Naive thymus-derived CD4-positive, alpha-beta T cell (primary cell): ENCODE data around the gene PKNOX2. TPM values are rescaled to one million over a fixed set of nuclear protein-coding genes. Genes with fewer than 3 reads are reported as not detected.

Experiments used
- ATAC-seq: fragments of 150-1000 bp; cut with Tn5 transposase; 2 replicates; pipeline ENCODE4 v1.10.0; 2021; ENCODE audit warnings: mild to moderate bottlenecking, moderate library complexity
- CTCF ChIA-PET: fragments of 350-600 bp; sonication (Branson Sonifier 250); formaldehyde crosslinking; loops from one replicate; lab custom pipeline; 2021; ENCODE audit warnings: antibody characterized with exemption; lab: Charles Lee
- POLR2A ChIA-PET: fragments of 350-600 bp; sonication (Branson Sonifier 250); formaldehyde crosslinking; loops from one replicate; lab custom pipeline; 2021; ENCODE audit warnings: antibody characterized with exemption, inconsistent platforms; lab: Charles Lee
- DNase-seq, 9 donors: peaks; one replicate each; pipeline versions ENCODE4 v3.0.0 to v3.0.0-alpha.2; 2020 to 2022; ENCODE audit warnings: mixed read lengths in 1 of 9
- H3K27ac ChIP-seq: one replicate; pipeline ENCODE4 v1.7.0; 2013; ENCODE audit warnings: mild to moderate bottlenecking, low read depth, low read length, moderate library complexity
- H3K27me3 ChIP-seq, 2 donors: one replicate each; pipeline ENCODE4 v1.7.0; 2013; ENCODE audit warnings: low read length in 2 of 2, mild to moderate bottlenecking in 2 of 2, moderate library complexity in 2 of 2; ENCODE audit not compliant: control insufficient read depth in 2 of 2, insufficient read depth in 2 of 2
- H3K36me3 ChIP-seq, 3 experiments: 1 replicate in 2 of 3; 2 replicates in 1 of 3; pipeline ENCODE4 v1.7.0; 2013; ENCODE audit warnings: low read length in 3 of 3, mild to moderate bottlenecking in 3 of 3, moderate library complexity in 1 of 3; ENCODE audit not compliant: insufficient read depth in 3 of 3, control insufficient read depth in 2 of 3
- H3K4me1 ChIP-seq, 2 donors: one replicate each; pipeline ENCODE4 v1.7.0; 2013; ENCODE audit warnings: low read length in 2 of 2, mild to moderate bottlenecking in 2 of 2, moderate library complexity in 1 of 2; ENCODE audit not compliant: control insufficient read depth in 2 of 2, insufficient read depth in 2 of 2
- H3K4me3 ChIP-seq: 2 replicates; pipeline ENCODE4 v1.7.0; 2013; ENCODE audit warnings: mild to moderate bottlenecking, low read length
- H3K9me3 ChIP-seq, 3 experiments: 1 replicate in 2 of 3; 2 replicates in 1 of 3; pipeline ENCODE4 v1.7.0; 2013; ENCODE audit warnings: low read length in 3 of 3; ENCODE audit not compliant: control insufficient read depth in 2 of 3
- H3K27ac Mint-ChIP-seq, 9 donors: one replicate each; pipeline ENCODE4 v1.8.0; 2020 to 2022; ENCODE audit warnings: mixed read lengths in 9 of 9, mild to moderate bottlenecking in 8 of 9, moderate library complexity in 5 of 9, inconsistent platforms in 2 of 9
- H3K27me3 Mint-ChIP-seq, 5 donors: one replicate each; pipeline ENCODE4 v1.8.0; 2021 to 2022; ENCODE audit warnings: mixed read lengths in 5 of 5, mild to moderate bottlenecking in 1 of 5
- H3K36me3 Mint-ChIP-seq, 5 donors: one replicate each; pipeline ENCODE4 v1.8.0; 2020 to 2022; ENCODE audit warnings: mixed read lengths in 5 of 5, mild to moderate bottlenecking in 3 of 5, inconsistent platforms in 1 of 5
- H3K4me1 Mint-ChIP-seq, 7 donors: one replicate each; pipeline ENCODE4 v1.8.0; 2020 to 2022; ENCODE audit warnings: mixed read lengths in 7 of 7, mild to moderate bottlenecking in 3 of 7, inconsistent platforms in 1 of 7
- H3K4me3 Mint-ChIP-seq, 10 donors: one replicate each; pipeline ENCODE4 v1.8.0; 2020 to 2022; ENCODE audit warnings: mild to moderate bottlenecking in 10 of 10, mixed read lengths in 10 of 10, moderate library complexity in 6 of 10, inconsistent platforms in 2 of 10
- H3K9me3 Mint-ChIP-seq, 11 donors: one replicate each; pipeline ENCODE4 v1.8.0; 2020 to 2022; ENCODE audit warnings: mixed read lengths in 11 of 11, mild to moderate bottlenecking in 4 of 11, inconsistent platforms in 1 of 11, moderate library complexity in 1 of 11
- intact Hi-C, 2 donors: fragments of 100-400 bp; cut with micrococcal nuclease; formaldehyde crosslinking; loops; one replicate each; pipeline ENCODE4 v1.15.1; 2023
- polyA plus RNA-seq, 2 donors: library from polyadenylated mRNA; unstranded; fragments of 300-500 nt; fragmentation: Illumina TruSeq; gene quantifications; one replicate each; pipeline ENCODE4 v1.2.3, GENCODE V29; 2021
- total RNA-seq, 6 experiments: library from RNA in 5 of 6; stranded (reverse) in 5 of 6; gene quantifications; 1 replicate in 5 of 6; 2 replicates in 1 of 6; pipeline ENCODE4 v1.2.3 and lab custom pipeline; 2021 to 2026

PKNOX2 gene
- total and polyA plus RNA-seq, 7 experiments from 2014 or later: not detected

DNA sequence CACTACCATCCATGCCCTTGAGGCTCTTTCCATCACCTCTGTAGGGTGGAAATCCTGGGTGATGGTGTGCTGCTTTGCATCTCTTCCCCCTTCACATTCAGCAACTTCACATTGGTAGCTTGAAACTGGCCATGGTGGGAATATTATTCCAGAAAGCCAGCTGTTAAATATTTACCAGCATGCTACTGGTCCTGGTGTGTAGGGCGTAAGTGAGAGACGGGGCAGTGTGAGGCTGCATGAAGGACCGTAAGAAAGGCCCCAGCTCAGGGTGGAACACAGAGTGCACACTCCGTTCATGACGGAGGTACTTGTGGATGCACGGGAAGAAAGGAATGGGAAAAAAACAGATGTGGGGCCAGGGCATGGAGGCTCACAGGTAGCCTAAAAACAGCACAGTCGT is 121.3 kb downstream of the PKNOX2 start:
- H3K4me1 ChIP-seq: no peaks in the 10 kb centered on the region
- no peaks in the 10 kb centered on the region for H3K9me3 ChIP-seq
- ChIA-PET CTCF (no interaction called here), POLR2A (no interaction called here)
- peaks cover 0 to 25% (median 9%) of the 10 kb centered on the region in 5 donors for H3K27me3 Mint-ChIP-seq
- H3K4me3 ChIP-seq: no peak overlapping the region
- ATAC-seq (no peak), DNase-seq (no peak)
- H3K27ac ChIP-seq: no peak overlapping the region
- H3K9me3 Mint-ChIP-seq: no peaks in the 10 kb centered on the region
- intact Hi-C loops: no loop called here
- H3K4me3 Mint-ChIP-seq: no peak overlapping the region
- no peaks in the 10 kb centered on the region for H3K4me1 Mint-ChIP-seq
- no peak overlapping the region for H3K27ac Mint-ChIP-seq
- H3K27me3 ChIP-seq: no peaks in the 10 kb centered on the region
- H3K36me3 Mint-ChIP-seq: no peaks in the 10 kb centered on the region
- H3K36me3 ChIP-seq: no peaks in the 10 kb centered on the region

- DNase-seq: no peak
These were observed 121.9 kb downstream of the PKNOX2 start for GRCh38 chr11:125286486-125286885.

GRCh38 chr11:125287491-125288210 is 123.1 kb downstream of the PKNOX2 start:
- ATAC-seq: no peak
- H3K27ac ChIP-seq: no peak overlapping the region
- DNase-seq: no peak
- CTCF ChIA-PET: no interaction called here
- Mint-ChIP-seq H3K4me3 (no peak overlapping the region), H3K27me3 (peaks cover 0 to 33% (median 20%) of the 10 kb centered on the region in 5 donors), H3K27ac (no peak overlapping the region), H3K36me3 (no peaks in the 10 kb centered on the region), H3K4me1 (no peaks in the 10 kb centered on the region), H3K9me3 (no peaks in the 10 kb centered on the region)
- intact Hi-C loops: no loop called here
- POLR2A ChIA-PET: no interaction called here
- H3K4me3 ChIP-seq: no peak overlapping the region
- H3K9me3 ChIP-seq: no peaks in the 10 kb centered on the region
- H3K36me3 ChIP-seq: no peaks in the 10 kb centered on the region
- no peaks in the 10 kb centered on the region for H3K27me3 ChIP-seq
- H3K4me1 ChIP-seq: no peaks in the 10 kb centered on the region

More at GRCh38 chr11:125286486-125286885, 121.9 kb downstream of the PKNOX2 start:
- no peak for ATAC-seq
- H3K9me3 ChIP-seq: no peaks in the 10 kb centered on the region
- H3K4me3 ChIP-seq: no peak overlapping the region
- no peak overlapping the region for H3K27ac Mint-ChIP-seq
- no peaks in the 10 kb centered on the region for H3K9me3 Mint-ChIP-seq
- H3K4me1 Mint-ChIP-seq: no peaks in the 10 kb centered on the region
- no peak overlapping the region for H3K4me3 Mint-ChIP-seq
- H3K4me1 ChIP-seq: no peaks in the 10 kb centered on the region
- H3K27me3 ChIP-seq: no peaks in the 10 kb centered on the region
- H3K36me3 Mint-ChIP-seq: no peaks in the 10 kb centered on the region
- peaks cover 0 to 28% (median 12%) of the 10 kb centered on the region in 5 donors for H3K27me3 Mint-ChIP-seq
- ChIA-PET POLR2A (no interaction called here), CTCF (no interaction called here)
- no peak overlapping the region for H3K27ac ChIP-seq
- intact Hi-C loops: no loop called here
- H3K36me3 ChIP-seq: no peaks in the 10 kb centered on the region

DNA sequence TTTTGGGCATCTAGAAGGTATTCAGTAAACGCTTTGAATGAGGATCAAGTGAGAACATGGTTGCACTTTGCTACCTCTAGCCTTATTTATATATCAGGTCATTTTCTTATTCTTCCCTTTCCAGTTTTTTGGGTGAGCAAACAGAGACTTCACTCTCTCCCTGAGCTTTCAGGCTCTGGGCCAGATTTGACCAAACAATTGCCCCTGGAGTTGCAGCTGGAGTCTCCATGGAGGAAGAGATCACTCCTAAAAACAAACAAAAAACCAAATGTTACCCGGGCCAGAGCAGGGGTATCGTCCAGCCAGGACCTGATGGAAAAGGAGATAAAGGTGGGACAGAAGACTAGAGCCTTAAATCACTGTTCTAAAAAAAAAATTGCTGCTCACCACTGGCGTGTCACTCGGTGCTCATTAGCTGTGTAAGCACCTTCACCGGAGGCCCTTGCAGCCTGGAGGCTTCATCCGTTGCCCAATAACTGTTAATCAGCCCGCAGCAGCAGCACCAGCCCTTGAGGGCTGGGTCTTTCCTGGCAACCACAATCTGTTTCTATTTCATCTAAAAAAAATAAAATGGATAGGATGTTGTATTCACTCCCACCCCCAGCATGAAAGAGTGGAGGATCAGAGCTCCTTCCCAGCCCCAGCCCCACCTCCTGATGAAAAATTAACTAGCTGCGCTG is 125.0 kb downstream of the PKNOX2 start:
- no peaks in the 10 kb centered on the region for H3K36me3 Mint-ChIP-seq
- no peak overlapping the region for H3K4me3 Mint-ChIP-seq
- ChIA-PET POLR2A (no interaction called here), CTCF (no interaction called here)
- Histone ChIP-seq H3K27ac (no peak overlapping the region), H3K4me3 (no peak overlapping the region), H3K36me3 (no peaks in the 10 kb centered on the region), H3K4me1 (no peaks in the 10 kb centered on the region), H3K9me3 (no peaks in the 10 kb centered on the region), H3K27me3 (no peaks in the 10 kb centered on the region)
- H3K9me3 Mint-ChIP-seq: no peaks in the 10 kb centered on the region
- no peak overlapping the region for H3K27ac Mint-ChIP-seq
- H3K4me1 Mint-ChIP-seq: no peaks in the 10 kb centered on the region
- ATAC-seq: no peak
- no peak for DNase-seq
- peaks cover 0 to 31% (median 26%) of the 10 kb centered on the region in 5 donors for H3K27me3 Mint-ChIP-seq
- intact Hi-C loops: no loop called here

DNA sequence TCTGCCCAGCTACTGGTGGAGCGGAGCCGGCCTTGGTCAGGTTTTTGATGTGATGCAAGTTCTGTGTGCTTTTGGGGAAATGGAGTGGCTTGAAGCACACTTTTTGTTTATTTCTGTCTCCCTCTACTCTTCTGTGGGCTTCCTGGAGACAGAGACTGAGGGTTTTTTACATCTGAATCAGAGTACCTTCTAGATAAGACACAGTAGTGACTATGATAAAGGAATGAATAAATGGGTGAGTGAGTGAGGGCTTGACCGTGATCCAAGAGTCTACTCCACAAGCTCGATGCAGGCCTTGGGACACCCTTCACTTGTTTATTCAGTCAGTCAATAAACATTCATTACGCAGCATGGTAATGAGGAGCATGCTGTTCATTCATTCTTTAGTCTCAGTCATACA is 125.7 kb downstream of the PKNOX2 start:
- Mint-ChIP-seq H3K4me3 (no peak overlapping the region), H3K9me3 (no peaks in the 10 kb centered on the region), H3K36me3 (no peaks in the 10 kb centered on the region), H3K4me1 (no peaks in the 10 kb centered on the region), H3K27me3 (peaks cover 3 to 38% (median 27%) of the 10 kb centered on the region in 5 donors), H3K27ac (no peak overlapping the region)
- ATAC-seq (no peak), DNase-seq (no peak)
- POLR2A ChIA-PET: no interaction called here
- intact Hi-C loops: no loop called here
- Histone ChIP-seq H3K4me3 (no peak overlapping the region), H3K9me3 (no peaks in the 10 kb centered on the region), H3K27me3 (no peaks in the 10 kb centered on the region), H3K36me3 (no peaks in the 10 kb centered on the region), H3K27ac (no peak overlapping the region), H3K4me1 (no peaks in the 10 kb centered on the region)
- CTCF ChIA-PET: no interaction called here

GRCh38 chr11:125292100-125292499 is 127.5 kb downstream of the PKNOX2 start:
- no peaks in the 10 kb centered on the region for H3K9me3 Mint-ChIP-seq
- CTCF ChIA-PET: no interaction called here
- ATAC-seq (no peak), DNase-seq (no peak)
- H3K4me1 ChIP-seq: no peaks in the 10 kb centered on the region
- no peaks in the 10 kb centered on the region for H3K36me3 ChIP-seq
- no peak overlapping the region for H3K4me3 Mint-ChIP-seq
- H3K27ac ChIP-seq: no peak overlapping the region
- H3K9me3 ChIP-seq: no peaks in the 10 kb centered on the region
- H3K27ac Mint-ChIP-seq: no peak overlapping the region
- H3K4me1 Mint-ChIP-seq: no peaks in the 10 kb centered on the region
- no peaks in the 10 kb centered on the region for H3K36me3 Mint-ChIP-seq
- POLR2A ChIA-PET: no interaction called here
- no peak overlapping the region for H3K4me3 ChIP-seq
- peaks cover 3 to 40% (median 33%) of the 10 kb centered on the region in 5 donors for H3K27me3 Mint-ChIP-seq
- intact Hi-C loops: no loop called here
- no peaks in the 10 kb centered on the region for H3K27me3 ChIP-seq

DNA sequence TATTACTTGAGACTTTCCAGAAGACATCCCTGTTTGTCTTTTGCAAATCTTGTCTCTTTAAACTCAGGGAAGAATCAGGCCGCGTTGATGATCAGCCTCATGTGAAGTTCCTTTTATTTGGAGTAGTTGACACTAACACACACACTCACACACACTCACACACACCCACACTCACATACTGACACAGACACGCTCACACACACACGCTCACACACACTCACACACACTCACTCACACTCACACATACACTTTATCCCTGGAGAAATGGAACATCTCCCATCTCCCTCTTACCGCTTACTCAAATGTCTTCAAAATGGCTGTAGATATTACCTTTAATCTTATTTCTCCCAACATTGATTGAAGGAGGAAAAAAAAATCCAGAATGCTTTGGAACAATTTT is 129.0 kb downstream of the PKNOX2 start:
- no peaks in the 10 kb centered on the region for H3K4me1 Mint-ChIP-seq
- DNase-seq: no peak
- no peak overlapping the region for H3K4me3 Mint-ChIP-seq
- Histone ChIP-seq H3K27me3 (no peaks in the 10 kb centered on the region), H3K36me3 (no peaks in the 10 kb centered on the region), H3K4me3 (no peak overlapping the region), H3K4me1 (no peaks in the 10 kb centered on the region), H3K9me3 (no peaks in the 10 kb centered on the region), H3K27ac (no peak overlapping the region)
- ChIA-PET POLR2A (no interaction called here), CTCF (no interaction called here)
- H3K9me3 Mint-ChIP-seq: no peaks in the 10 kb centered on the region
- H3K36me3 Mint-ChIP-seq: no peaks in the 10 kb centered on the region
- peaks cover 3 to 36% (median 31%) of the 10 kb centered on the region in 5 donors for H3K27me3 Mint-ChIP-seq
- H3K27ac Mint-ChIP-seq: no peak overlapping the region
- intact Hi-C loops: no loop called here
- ATAC-seq: no peak
